ENCODE data around the gene RASAL1.
A peak's percentile ranks its signal among the peaks of the same experiment; 100 is the strongest.

The RASAL1 gene

GRCh38 chr12:113135178-113136127 lies at the start of gene RASAL1:
Gene RASAL1, minus strand, starts transcription at chr12:113135761. Its CDS starts 299 bp downstream, at chr12:113135462.
- DNase-seq (ENCODE audit: extremely low read depth in 1 of 2, low read depth in 1 of 2): peak; percentile 50 to 51

- DNase-seq (ENCODE audit: extremely low read depth in 1 of 2, low read depth in 1 of 2): peak; percentile 62 to 74
These were observed 49.3 kb upstream of the RASAL1 start for GRCh38 chr12:113184900-113185179.

DNA sequence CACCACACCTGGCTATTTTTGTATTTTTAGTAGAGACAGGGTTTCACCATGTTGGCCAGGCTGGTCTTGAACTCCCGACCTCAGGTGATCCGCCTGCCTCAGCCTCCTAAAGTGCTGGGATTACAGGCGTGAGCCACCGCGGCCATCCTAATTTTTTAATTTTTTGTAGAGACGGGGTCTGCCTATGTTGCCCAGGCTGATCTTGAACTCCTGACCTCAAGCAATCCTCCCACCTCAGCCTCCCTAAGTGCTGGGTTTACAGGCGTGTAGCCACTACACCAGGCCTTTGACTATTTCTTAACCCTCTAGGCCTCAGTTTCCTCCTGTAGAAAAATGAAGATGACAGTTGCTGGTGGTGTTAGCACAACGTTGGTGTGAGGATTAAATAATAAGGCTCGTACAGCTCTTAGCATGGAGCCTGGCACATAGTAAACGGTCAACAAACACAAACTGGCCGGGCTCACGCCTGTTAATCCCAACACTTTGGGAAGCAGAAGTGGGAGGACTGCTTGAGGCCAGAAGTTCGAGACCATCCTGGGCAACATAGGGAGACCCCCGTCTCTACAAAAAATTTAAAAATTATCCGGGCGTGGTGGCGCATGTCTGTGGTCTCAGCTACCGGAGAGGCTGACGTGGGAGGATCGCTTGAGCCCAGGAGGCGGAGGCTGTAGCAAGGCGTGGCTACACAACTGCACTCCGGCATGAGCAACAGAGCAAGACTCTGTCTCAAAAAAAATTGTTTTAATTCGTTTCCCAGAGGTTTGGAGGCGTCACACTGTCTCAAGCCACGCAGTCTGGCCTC lies 48.7 kb upstream of the RASAL1 start:
- DNase-seq (ENCODE audit: extremely low read depth in 1 of 2, low read depth in 1 of 2): peak in 1 of 2 donors; percentile 45

GRCh38 chr12:113183030-113183589 lies 47.5 kb upstream of the RASAL1 start:
- DNase-seq (ENCODE audit: extremely low read depth in 1 of 2, low read depth in 1 of 2): no peak

DNA sequence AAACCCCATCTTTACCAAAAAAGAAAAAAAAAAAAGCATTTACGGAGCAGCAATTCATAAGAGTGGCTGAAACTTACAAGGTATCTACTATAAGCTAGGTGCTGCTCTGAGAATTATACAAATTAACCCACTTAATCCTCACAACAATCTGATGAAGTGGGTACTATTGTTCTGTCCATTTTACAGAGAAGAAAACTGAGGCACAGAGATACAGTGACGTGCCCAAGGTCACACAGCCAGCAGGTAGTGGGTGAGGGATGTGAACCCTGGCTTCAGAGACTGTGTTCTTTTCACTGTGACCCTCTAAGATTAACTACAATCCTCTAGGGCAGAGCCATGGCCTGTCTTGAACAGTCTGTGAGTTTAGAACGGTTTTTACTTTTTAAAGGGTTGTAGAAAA lies 46.4 kb upstream of the RASAL1 start:
- no peak for DNase-seq (ENCODE audit: extremely low read depth in 1 of 2, low read depth in 1 of 2)

DNA sequence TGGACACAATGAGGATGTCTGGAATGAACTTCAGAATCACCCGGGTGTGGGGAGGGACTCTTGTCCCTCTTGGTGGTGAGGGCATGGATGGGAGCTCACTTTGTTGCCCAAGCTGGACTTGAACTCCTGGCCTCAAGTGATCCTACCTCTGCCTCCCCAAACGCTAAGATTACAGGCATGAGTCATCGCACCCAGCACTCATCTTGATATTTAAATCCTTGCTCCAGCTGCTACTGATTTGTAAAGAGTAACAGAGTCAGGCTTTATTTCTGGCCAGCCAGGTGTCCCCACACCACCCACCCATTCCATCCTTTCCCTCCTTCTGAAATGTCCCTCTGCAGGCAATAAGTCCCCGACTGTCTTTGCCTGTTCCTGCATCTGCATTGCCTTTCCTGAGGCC lies 44.8 kb upstream of the RASAL1 start:
- no peak for DNase-seq (ENCODE audit: extremely low read depth in 1 of 2, low read depth in 1 of 2)

GRCh38 chr12:113179023-113179422 lies 43.5 kb upstream of the RASAL1 start:
- no peak for DNase-seq (ENCODE audit: extremely low read depth in 1 of 2, low read depth in 1 of 2)

DNA sequence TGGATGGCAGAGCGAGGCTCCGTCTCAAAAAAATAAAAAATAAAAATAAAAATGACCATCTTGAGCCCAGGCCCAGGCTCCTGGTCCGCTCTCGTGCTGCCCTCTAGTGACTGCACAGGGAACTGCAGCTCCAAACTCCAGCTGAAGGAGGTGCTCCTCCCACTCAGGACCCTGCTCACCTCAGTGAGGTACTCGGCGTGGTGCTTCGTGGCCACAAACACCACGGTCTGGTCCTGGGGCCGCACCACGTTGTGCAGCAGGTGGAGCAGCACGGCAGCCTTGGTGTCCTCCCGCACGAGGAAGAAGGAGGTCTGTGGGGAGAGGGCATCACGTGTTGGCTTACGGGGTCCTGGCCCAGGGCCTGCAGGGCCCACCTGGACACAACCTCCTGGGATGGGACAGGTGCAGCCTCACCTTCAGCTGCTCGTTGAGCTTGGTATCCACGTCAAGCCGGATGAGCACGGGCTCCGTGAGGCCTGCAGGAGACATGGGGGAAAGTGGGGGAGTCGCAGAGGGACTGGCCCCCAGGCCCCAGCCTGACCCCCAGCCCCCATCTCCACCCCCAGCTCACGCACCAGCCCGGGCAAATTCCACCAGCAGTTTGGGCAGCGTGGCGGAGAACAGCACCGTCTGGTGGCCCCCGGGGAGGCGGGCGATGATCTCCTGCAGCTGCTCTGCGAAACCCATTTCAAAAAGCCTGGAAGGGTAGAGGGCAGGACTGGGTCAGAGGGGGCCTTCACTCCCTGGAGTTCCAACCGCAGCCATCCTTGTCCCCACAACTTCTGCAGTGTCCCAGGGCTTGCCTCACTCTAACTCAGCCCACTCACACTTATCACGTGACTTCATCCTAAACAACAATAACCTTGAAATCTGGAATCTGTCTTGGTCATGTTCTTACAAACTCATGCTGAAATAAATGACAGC lies 39.2 kb upstream of the RASAL1 start:
- peak; percentile 31 to 57 for DNase-seq (ENCODE audit: extremely low read depth in 1 of 2, low read depth in 1 of 2)

DNA sequence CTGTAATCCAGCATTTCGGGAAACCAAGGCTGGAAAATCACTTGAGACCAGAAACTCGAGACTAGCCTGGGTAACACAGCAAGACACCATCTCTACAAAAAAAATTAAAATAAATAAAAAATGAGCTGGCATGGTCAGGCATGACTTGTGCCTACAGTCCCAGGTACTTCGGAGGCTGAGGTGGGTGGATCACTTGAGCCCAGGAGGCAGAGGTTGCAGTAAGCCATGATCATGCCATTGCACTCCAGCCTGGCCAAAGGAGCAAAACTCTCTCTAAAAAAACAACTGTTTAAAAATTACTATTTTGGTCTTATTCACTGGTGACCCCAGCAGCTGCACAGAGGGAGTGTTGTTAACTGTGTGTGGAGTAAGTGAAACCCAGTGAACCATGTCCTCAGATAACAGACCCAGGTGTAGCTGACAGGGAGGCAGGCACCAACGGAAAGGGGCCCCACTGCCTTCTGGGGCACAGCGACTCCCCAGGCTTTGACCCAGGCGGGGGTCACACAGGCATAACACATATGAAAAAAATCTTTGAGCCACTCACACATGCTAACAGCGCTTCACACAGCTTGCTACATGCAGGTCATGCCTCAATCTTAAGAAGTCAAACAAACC lies 37.6 kb upstream of the RASAL1 start:
- no peak for DNase-seq (ENCODE audit: extremely low read depth in 1 of 2, low read depth in 1 of 2)

- DNase-seq (ENCODE audit: extremely low read depth in 1 of 2, low read depth in 1 of 2): no peak
These were observed 36.6 kb upstream of the RASAL1 start for GRCh38 chr12:113172185-113172584.

GRCh38 chr12:113171543-113171942 lies 36.0 kb upstream of the RASAL1 start:
- DNase-seq (ENCODE audit: extremely low read depth in 1 of 2, low read depth in 1 of 2): no peak

GRCh38 chr12:113170926-113171325 lies 35.4 kb upstream of the RASAL1 start:
- DNase-seq (ENCODE audit: extremely low read depth in 1 of 2, low read depth in 1 of 2): no peak

GRCh38 chr12:113170457-113170856 lies 34.9 kb upstream of the RASAL1 start:
- DNase-seq (ENCODE audit: extremely low read depth in 1 of 2, low read depth in 1 of 2): no peak

GRCh38 chr12:113169697-113170096 lies 34.1 kb upstream of the RASAL1 start:
- no peak for DNase-seq (ENCODE audit: extremely low read depth in 1 of 2, low read depth in 1 of 2)

GRCh38 chr12:113167868-113168267 lies 32.3 kb upstream of the RASAL1 start:
- no peak for DNase-seq (ENCODE audit: extremely low read depth in 1 of 2, low read depth in 1 of 2)

DNA sequence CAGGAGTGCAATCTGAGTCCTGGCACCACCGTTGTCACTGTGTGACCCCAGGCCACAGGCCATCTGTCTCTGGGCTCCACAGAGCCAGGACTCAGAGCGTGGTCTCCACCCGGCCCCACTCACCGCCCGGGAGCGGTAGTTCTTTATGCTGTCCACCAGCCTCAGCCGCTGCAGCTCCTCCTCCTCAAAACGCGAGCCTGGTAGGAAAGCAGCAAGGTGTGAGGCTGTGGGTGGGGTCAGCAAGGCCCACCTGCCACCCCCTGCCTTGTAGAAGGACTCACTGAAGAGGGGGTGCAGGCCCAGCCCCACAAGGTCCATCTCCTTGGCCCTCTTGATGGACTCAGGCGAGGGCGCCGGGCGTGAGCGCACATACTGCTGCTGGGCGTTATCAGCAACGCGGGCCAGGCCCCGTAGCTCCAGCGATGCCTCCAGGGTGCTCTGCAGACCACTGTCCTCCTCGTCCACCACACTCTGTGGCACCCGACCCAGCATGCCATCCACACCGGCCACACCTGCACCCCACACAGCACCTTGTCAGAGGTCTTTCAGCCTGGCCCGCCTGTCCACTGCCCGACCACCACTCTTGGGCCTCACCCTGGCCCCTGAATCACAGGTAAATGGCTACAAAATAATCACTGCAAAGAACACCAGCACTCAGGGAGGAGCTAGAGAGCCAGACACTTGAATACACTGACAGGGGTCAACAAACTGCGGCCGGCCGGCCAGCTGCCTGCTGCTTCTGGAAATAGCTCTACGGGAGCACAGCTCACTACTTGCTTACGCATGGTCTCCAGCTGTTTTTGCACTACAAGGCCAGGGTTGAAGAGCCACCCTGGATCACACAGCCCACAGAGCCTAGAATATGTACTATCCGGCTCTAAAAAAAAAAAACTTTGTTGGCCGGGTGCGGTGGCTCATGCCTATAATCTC lies 30.2 kb upstream of the RASAL1 start:
- DNase-seq (ENCODE audit: extremely low read depth in 1 of 2, low read depth in 1 of 2): no peak

DNA sequence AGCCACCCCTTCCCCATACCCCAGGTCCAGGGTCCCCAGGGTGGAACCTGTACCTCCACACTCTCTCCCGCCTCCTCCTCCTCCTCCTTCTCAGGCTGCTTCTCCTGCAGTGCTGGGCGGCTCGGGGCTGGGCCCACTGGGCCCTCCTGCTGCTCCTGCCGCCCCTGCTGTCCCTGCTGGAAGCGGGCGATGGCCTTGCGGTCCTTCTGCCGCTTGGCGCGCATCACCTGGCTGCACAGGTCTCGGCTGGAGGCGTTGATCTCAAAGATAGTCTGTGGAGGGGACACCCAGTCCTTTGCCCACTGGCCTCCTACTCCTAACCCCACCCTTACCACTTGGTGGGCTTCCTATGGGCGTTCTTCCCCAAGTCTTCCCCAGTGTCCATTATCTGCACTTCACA lies 28.5 kb upstream of the RASAL1 start:
- DNase-seq (ENCODE audit: extremely low read depth in 1 of 2, low read depth in 1 of 2): no peak

GRCh38 chr12:113163030-113163360 lies 27.4 kb upstream of the RASAL1 start:
- DNase-seq (ENCODE audit: extremely low read depth in 1 of 2, low read depth in 1 of 2): no peak

Data from activated CD8-positive, alpha-beta memory T cell treated with anti-CD3 and anti-CD28 coated beads for 1 hour (primary cell).